A549 (cell line): ENCODE results near the gene HEXIM1.
"Not testable (repeated sequence)": the region's sequence is repeated elsewhere in the genome, so short reads cannot be mapped to it uniquely, and the experiment has no call there.

Experiments
- CTCF ChIP-seq: fragments of >200 bp; sonication (Bioruptor Twin); formaldehyde crosslinking; IDR thresholded peaks from 3 replicates; pipeline ENCODE4 v1.5.1; 2016
- E2F6 ChIP-seq: IDR thresholded peaks from 2 replicates; pipeline ENCODE4 v1.6.1; 2012; ENCODE audit warnings: low read depth, borderline replicate concordance
- EP300 ChIP-seq, 2 experiments: fragments of >200 bp; sonication (Bioruptor Twin); formaldehyde crosslinking; IDR thresholded peaks; 2 replicates in 1 of 2; 3 replicates in 1 of 2; pipeline ENCODE4 v1.6.1; 2016 to 2017
- ESRRA ChIP-seq: fragments of 150-350 bp; IDR thresholded peaks from 2 replicates; pipeline ENCODE4 v1.6.1; 2014; ENCODE audit warnings: mild to moderate bottlenecking, low read length, borderline replicate concordance
- JUN ChIP-seq, 2 experiments: fragments of >200 bp; sonication (Bioruptor Twin); formaldehyde crosslinking; IDR thresholded peaks; 2 replicates in 1 of 2; 3 replicates in 1 of 2; pipeline ENCODE4 v1.6.1; 2016 to 2017
- MYC ChIP-seq: IDR thresholded peaks from 2 replicates; pipeline ENCODE4 v1.6.1; 2012; ENCODE audit warnings: mild to moderate bottlenecking, inconsistent platforms, low read length, improper control_type of control experiment, borderline replicate concordance
- POLR2A ChIP-seq: IDR thresholded peaks from 2 replicates; pipeline ENCODE4 v1.6.1; 2012; ENCODE audit warnings: mild to moderate bottlenecking, low read length
- REST ChIP-seq: fragments of 200-600 bp; sonication (generic); IDR thresholded peaks from 2 replicates; pipeline ENCODE4 v1.6.1; 2016; ENCODE audit warnings: antibody characterized with exemption, mild to moderate bottlenecking, moderate library complexity
- SREBF2 ChIP-seq: fragments of 450-650 bp; IDR thresholded peaks from 2 replicates; pipeline ENCODE4 v1.6.1; 2014; ENCODE audit warnings: mild to moderate bottlenecking, moderate library complexity
- USF2 ChIP-seq: fragments of 450-650 bp; IDR thresholded peaks from 2 replicates; pipeline ENCODE4 v1.6.1; 2014; ENCODE audit warnings: antibody characterized with exemption
- ZNF302 ChIP-seq: fragments of 250-450 bp; sonication (Bioruptor Pico); IDR thresholded peaks from 2 replicates; pipeline ENCODE4 v1.9.0; 2021; ENCODE audit warnings: inconsistent platforms, mild to moderate bottlenecking, moderate library complexity

- not testable (repeated sequence) for TF ChIP-seq JUN (IDR thresholded peaks at IDR 0.05); CTCF; E2F6; POLR2A; MYC; SREBF2; ESRRA; USF2; EP300 (IDR thresholded peaks at IDR 0.05); REST; ZNF302 (CRISPR knock-in tag)
Measured at GRCh38 chr17:45124797-45125122, 23.5 kb upstream of the HEXIM1 start.
